SKM-1 treated with dmso at 0.1 percent for 144 hours (cell line): ENCODE measurements around the gene PPP6R2.

Experiments
- DNase-seq: peaks from one replicate; lab custom pipeline; 2025; ENCODE audit not compliant: unreplicated experiment; lab: John Stamatoyannopoulos, UW

PPP6R2 gene

GRCh38 chr22:50464451-50464850, 121.3 kb downstream of the PPP6R2 start:
- DNase-seq: no peak

GRCh38 chr22:50465066-50465930, 122.2 kb downstream of the PPP6R2 start:
- no peak for DNase-seq

- no peak for DNase-seq
Measured at GRCh38 chr22:50467341-50467740, 124.2 kb downstream of the PPP6R2 start.

- no peak for DNase-seq
Measured at GRCh38 chr22:50467773-50468440, 124.8 kb downstream of the PPP6R2 start.

GRCh38 chr22:50468626-50469025, 125.5 kb downstream of the PPP6R2 start:
- DNase-seq: no peak

GRCh38 chr22:50469377-50470305, 126.5 kb downstream of the PPP6R2 start:
- peak; percentile 71 for DNase-seq

- no peak for DNase-seq
Measured at GRCh38 chr22:50470491-50470890, 127.4 kb downstream of the PPP6R2 start.

GRCh38 chr22:50471197-50471847, 128.2 kb downstream of the PPP6R2 start:
- DNase-seq: no peak

- DNase-seq: no peak
Measured at GRCh38 chr22:50471962-50472361, 128.8 kb downstream of the PPP6R2 start.

- DNase-seq: peak; percentile 16
Measured at GRCh38 chr22:50473088-50473487, 130.0 kb downstream of the PPP6R2 start.

- DNase-seq: no peak
Measured at GRCh38 chr22:50473855-50474671, 130.9 kb downstream of the PPP6R2 start.

GRCh38 chr22:50474710-50475651, 131.9 kb downstream of the PPP6R2 start, which contains the start of gene SBF1:
Gene SBF1, minus strand, starts transcription at chr22:50475035. Its CDS starts 195 bp downstream, at chr22:50474840.
- peak; percentile 84 for DNase-seq

- no peak for DNase-seq
Measured at GRCh38 chr22:50475652-50476002, 132.5 kb downstream of the PPP6R2 start.

- DNase-seq: no peak
Measured at GRCh38 chr22:50476868-50477267, 133.7 kb downstream of the PPP6R2 start.

- no peak for DNase-seq
Measured at GRCh38 chr22:50477923-50478322, 134.8 kb downstream of the PPP6R2 start.

GRCh38 chr22:50479721-50480120, 136.6 kb downstream of the PPP6R2 start:
- no peak for DNase-seq

GRCh38 chr22:50481045-50481439, 137.9 kb downstream of the PPP6R2 start:
- no peak for DNase-seq

GRCh38 chr22:50481440-50482106, 138.4 kb downstream of the PPP6R2 start, which contains the start of gene ADM2:
Gene ADM2, plus strand, starts transcription at chr22:50481543. Its CDS starts 305 bp downstream, at chr22:50481848.
- no peak for DNase-seq
